Stromal cell of bone marrow (primary cell): ENCODE measurements around the gene SAFB2.

Experiments used
- DNase-seq: peaks from one replicate; pipeline ENCODE4 v3.0.0-alpha.2; 2012; ENCODE audit warnings: low read depth

The SAFB2 gene

DNA sequence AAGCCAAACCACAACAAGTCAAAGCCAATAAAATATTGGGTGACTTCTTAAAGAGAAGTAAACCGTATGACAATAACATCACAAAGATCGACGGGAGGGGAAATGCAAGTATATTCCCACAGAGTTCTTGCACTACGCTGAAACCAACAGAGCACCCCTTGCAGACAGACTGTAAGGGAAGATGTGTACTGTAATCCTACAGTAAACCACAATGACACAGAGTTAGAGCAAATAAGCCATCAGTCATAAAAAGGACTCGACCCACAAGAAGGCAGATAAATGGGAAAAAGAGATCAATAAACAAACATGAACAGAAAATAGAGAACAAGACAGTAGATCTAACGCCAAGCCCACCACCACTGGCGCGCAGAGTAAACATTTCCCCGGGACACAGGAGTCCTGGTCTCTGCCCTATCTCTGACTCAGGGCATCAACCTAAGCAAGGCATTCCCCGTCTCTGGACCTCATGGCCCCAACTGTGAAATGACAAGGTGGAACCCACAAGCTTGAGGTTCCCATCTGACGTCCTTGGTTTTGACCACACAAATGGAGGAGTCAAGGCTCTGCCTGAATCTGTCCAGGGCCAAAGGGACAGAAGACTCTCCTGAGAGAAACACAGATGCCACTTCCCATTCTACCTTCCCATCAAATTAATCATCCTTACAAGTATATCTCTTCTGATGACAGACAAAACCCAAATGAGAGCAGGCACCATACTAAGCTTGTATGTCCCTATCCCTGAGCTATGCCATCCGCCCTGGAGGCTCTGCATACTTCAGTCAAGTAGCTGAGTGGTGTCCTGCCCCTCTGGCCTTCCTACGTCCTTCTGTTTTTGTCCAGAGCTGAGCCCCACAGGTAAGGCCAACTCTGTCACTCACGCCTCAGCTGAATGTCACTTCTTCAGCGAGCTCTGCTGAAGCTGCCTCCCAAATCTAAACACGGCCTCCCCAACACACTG lies 15.0 kb downstream of the SAFB2 start:
- no peak for DNase-seq

DNA sequence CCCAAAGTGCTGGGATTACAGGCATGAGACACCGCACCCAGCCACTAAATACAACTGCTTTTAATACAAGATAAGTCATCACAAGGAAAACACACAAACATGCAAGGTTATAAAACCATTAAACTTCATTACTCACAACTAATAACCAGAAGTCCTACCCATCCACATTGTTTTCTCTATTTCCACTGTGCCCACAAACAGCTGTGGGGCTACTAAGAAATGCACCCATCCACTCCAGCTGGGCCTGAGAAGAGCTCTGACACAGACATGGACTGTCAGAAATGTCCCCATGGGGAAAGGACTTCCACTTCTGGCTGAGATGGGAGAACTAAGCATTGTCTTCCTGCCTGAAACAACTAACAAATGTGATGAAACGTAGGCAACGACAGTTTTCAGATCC lies 17.2 kb downstream of the SAFB2 start:
- no peak for DNase-seq

DNA sequence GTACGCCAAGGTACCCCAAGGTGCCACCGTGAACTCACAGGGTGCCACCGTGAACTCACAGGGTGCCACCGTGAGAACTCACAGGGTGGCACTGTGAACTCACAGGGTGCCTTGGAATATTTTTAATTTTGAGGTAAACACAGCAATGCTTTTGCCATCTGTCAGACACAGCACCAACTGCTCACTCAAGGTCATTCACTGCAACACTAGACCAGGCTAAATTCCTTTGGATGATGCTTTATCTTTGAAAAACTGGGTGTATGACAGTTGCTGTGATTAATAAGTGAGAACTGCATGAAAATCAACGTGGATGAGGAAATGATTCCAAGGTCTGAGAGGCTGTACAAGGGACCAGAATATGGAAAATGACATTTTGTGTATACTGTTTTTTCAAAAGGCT lies 18.9 kb downstream of the SAFB2 start:
- no peak for DNase-seq

DNA sequence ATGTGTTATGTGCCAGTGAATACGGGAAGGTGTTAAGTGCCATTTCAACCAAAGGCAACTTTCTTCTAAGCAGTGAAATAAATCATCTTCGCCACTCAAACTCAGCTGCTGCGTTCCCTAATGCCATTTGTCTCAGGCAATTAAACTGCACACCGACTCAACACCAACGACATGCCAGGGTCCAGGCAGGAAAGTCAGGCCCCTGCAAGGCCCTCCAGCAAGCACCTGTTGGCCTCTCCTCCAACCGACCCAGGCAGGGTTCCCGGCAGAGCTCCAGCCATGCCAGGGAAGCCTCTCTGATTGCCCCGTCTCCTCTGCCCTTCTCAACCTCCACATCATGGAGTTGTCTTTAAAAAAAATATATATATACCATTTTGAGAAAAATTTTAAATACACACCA lies 21.8 kb downstream of the SAFB2 start:
- no peak for DNase-seq

DNA sequence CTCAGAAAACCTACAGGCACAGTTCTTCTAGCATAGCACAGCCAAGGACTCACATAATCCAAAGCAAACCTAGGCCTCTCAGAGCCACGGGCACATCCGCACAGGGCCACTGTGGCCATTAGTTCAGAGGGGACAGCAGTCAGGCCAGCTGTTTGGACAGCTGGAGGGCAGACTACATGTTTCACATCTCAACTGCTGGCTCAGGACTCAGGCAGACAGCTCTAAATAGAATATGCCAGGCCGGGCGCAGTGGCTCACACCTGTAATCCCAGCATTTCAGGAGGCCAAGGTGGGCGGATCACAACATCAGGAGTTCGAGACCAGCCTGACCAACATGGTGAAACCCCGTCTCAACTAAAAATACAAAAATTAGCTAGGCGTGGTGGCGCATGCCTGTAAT lies 26.8 kb downstream of the SAFB2 start:
- DNase-seq, result no peak

DNA sequence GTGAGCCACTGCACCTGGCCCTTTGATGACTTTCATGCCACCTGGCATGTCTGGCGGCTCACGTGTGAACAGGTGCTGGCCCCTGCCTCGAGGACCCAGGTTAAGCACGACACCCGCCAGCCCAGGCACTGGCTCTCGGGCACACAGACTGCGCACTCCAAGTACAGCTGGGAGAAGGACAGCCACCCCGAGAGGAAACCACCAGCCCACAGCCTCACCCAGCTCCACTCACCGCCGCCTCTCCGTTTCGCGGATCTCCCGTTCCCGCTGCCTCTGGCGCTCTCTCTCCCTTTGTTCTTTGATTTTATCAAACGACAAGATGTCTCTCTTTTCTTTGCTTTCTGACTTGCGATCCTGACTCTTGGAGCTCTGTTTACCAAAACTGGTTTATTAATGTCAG lies 27.4 kb downstream of the SAFB2 start:
- DNase-seq, result no peak

DNA sequence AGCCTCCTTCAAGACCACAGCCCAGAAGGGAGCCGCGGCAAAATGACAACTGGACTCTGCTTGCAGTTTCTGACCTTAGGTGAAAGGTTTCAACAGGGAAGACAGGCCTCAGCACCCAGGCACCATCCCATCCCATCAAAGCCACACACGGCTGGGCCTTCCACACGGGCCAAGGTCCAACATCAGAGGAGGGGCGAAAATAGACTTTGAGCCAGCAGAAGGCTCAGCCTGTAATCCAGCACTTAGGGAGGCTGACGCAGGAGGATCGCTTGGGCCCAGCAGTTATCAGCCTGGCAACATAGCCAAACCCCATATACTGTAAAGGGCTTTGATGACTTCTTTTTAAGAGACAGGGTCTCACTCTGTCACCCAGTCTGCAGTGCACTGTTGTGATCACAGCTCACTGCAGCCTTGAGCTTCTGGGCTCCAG lies 28.0 kb downstream of the SAFB2 start:
- DNase-seq, result no peak

DNA sequence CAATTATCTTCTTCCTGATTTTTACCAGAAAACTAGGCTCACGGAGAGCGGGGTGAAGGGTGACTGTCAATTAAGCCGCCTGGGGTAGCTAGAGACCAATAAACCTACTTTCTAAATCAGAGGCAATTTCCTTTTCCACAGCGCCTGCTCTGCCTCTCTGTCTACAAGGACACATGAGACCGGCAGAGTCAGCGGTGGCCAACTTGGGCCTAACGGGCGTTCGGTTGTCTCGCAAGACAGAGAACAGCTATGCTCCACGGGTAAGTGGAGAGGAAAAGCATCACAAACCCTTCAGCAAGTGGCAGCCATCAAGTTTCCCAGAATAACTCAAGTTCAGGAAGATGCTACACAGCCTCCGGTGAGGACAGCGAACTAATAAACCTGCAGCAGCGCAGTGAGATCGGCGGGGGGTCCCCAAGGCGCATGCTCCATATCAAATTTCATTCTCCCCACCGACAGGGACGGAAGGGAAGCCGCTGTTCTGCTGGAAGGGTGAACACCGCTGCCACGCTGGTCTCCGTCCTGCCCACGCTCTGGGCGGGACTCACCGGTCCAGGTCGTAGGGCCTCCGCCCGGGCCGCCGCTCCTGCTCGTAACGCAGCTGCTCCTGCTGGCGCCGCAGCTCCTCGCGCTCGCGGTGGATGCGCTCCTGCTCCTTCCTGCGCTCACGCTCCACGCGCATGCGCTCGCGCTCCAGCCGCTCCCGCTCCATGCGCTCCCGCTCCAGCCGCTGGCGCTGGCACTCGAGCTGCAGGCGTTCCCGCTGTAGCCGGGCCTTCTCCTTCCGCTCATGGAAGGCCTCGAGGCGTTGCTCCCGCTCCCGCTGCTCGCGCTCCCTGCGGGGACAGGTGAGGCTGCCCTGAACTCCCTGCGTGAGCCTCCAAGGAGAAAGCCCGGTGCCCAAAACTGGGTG lies 29.0 kb downstream of the SAFB2 start:
- DNase-seq, result no peak

DNA sequence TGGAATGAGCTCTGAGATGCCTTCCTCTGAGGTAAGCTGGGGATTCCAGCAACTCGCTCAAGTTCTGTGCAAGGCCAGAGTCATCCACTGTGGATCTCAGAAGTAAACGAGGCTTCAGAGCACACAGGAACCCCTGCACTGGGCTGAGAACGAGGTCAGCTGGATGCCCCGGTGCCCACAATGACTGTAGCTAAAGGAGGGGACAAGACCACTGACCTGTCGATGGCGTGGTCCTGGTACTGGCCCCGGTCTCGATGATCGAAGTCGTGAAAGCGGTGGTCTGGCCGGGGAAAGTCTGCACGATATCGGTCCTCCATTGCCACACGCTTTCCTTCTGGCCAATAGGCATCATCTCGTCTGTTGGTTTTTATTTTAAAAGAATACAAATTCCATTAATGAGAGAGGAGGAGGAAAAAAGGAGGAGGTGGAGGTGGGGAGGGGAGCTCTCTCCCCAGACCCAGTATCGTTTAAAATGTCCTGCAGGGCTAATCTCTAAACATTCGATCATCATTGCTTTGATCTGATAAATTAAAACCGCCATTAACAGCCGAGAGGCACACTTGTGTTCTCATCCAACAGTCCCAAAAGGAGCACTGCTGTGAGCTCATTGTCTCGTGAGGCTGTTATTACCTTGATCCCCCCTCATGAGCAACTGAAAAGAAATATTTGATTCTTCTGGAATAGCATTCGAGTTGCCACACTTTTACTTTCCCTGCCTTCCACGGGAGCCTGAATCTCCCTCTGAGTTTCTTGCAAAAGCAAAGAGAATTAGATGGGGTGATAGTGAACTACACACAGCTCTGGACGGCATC lies 29.8 kb downstream of the SAFB2 start:
- no peak for DNase-seq

DNA sequence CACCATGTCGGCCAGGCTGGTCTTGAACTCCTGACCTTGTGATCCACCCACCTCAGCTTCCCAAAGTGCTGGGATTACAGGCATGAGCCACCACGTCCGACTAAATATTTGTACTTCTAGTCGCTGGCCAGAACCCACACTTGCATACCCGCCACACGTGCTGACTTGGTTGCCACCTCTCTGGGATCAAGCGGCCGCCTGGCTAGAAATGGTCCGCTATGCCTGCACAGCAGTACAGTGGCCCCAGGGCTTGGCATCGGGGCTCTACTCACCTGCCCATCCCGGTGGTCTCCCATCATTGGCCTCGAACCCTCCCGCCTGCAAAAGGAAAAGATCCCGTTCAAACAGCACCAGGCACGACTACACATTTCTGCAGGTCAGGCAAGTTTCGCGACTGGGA lies 31.1 kb downstream of the SAFB2 start:
- DNase-seq, result no peak

DNA sequence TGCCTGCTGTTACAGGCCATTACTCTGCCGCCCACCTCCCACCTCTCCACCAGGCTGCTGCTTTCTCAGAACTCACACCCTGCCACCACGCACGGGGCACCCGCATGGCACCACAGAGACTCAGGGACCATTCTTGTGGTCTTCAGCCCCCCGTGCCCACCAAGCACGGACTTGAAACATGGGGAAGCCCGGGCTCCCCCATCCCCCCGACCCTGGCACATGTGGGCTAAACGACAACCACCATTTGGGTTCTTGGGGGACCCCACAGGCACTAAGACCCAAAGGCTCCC lies 31.8 kb downstream of the SAFB2 start:
- DNase-seq, result no peak

DNA sequence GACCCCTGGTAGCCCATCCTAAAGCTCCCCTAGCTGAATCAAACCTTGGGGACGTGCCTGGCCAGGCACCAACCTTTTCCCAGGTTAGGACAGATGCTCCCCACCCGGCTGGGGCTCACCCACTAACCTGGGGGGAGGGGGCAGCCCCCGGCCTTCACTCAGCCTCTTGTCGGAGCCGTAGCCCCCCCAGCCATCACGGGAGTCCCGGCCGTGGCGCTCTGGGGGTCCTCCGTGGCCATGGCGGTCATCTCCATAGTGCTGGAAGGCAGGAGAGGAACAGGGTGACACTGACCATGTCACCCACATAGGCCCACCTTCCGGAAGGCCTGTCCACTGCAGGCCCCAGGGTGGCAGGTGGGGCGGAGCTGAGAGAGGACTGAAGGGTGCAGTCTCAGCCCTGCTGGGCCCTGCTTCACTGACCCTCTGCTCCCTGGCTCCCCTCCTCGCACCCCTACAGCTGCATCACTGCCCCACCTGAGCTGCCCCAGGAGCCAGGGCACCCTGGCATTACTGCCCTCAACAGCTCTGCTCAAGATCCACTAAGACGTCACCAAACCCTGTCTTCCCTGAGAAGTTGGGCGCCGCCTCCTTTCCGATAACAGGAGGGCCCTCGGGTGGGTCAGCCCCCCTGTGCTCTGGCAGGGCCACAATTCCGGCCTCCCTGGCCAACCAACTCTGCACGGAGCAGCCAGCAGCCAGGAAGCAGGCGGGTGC lies 32.3 kb downstream of the SAFB2 start:
- DNase-seq, result no peak

DNA sequence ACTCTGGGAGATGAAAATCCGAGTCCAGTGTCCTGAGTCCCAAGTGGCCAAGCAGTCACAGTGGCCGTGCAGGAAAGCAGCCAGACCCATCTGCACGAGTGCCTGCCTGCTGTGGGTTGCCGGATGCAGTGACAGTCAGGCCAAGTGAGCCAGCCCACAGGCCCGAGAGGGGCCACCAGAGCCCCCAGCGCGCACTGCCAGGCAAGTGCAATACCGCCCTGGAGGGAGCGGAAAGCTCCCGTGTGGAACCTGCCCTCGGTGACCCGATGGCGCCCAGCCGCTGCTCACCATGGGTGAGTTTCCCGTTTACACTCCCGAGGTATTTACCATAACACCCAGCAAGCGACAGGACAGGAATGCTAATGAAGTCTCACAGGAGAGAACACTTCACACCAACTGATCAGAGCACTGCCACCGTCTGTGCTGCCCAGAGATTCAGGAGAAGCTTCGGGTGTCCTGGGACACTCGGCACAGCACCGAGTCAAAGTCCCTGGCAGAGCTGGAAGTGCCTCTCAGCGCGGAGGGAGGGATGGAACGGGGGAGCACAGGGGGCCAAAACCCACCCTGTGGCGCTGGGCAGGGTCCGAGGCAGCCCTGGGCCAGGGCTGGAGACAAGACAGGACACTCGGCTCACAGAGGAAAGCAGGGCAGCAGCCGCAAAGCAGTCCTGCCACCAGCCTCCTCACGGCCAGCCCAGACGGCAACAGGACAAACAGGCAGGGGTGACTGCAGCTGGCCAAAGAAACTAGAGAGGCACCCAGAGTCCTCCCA lies 33.5 kb downstream of the SAFB2 start:
- DNase-seq, result no peak

DNA sequence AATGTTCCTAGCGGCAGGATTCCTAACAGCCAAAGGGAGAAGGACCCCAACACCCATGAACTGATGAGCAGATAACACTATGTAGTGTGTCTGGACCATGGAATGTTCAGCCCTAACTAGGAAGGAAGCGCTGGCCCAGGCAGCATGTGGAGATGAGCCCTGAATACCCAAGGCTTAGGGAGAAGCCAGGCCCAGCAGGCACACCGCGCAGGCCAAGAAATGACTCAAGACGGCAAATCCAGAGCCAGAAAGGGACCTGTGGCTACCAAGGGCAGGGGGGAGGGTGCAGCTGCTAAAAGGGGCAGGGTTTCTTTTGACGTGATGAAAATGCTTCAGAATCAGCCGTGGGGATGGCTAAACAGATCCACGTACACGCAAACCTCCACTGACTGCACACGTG lies 34.1 kb downstream of the SAFB2 start:
- no peak for DNase-seq

DNA sequence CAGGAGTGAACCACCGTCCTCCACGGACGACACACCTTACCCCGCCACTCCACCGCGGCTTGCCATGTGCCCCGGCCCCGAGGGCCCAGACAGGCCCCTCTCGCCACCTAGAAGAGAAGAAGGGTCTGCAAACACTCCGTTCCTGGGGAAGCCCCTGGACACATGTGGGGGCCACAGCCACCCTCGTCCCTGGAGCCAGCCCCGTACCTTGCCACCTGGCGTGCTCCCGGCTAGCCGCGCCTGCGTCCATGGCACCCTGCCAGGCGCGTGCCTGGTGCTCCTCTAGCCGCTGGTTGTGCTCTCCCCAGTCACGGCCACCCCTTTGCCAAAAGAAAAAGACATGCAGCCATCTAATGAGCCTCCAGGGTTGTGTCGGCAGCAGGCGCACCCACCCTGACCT lies 34.9 kb downstream of the SAFB2 start:
- no peak for DNase-seq

DNA sequence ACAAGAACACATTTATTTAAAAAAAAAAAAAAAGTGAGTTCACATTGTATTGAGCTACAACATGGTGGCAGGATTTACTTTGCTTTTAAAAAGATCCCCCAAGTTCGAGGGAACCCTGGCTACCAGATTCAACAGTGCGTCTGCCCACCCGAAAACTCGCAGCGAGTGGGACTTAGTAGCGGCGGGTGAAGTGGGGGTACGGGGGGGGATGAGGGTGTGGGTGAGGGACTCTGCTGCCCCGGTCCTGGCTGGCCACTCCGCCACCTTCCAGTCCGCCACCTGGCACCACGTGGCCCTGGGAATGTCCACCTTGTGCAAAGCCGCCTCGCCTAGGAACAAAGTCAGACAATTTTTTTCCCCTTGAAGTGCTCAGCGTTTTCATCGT lies 35.5 kb downstream of the SAFB2 start:
- DNase-seq, result no peak

DNA sequence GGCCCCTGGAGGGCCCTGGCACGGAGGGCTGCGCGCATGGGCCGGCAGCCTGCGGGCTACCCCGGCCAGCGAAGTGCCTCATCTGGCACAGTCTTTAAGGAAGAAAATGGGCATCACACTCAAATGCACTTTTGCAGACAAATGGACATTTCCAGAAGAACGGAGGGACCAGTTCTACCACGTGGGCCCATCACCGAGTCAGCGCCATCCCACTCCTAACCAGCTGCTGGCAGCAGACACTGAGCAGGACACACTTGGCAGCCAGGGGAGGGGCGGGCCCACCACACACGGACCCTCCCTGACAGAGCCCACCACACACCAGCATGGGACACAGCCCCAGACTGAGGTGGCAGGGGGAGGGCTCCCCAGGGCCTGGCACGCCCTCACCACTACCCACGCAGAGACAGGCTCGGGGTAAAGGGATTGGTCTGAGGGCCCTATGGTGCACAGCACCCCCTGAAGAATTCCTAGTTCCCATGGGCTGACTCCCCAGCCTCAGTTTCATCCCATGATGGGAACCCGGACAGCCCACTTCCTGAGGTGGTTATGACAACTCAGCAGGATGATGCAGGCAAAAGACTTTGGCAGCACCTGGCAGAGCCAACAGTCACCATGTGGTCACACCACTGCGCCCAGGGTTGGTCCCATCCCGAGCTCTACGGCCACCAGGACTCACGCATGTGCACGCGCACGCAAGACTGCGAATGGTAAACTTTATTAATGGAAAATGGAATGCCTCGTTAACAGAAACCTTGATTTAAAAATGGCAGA lies 36.1 kb downstream of the SAFB2 start:
- DNase-seq, result no peak

DNA sequence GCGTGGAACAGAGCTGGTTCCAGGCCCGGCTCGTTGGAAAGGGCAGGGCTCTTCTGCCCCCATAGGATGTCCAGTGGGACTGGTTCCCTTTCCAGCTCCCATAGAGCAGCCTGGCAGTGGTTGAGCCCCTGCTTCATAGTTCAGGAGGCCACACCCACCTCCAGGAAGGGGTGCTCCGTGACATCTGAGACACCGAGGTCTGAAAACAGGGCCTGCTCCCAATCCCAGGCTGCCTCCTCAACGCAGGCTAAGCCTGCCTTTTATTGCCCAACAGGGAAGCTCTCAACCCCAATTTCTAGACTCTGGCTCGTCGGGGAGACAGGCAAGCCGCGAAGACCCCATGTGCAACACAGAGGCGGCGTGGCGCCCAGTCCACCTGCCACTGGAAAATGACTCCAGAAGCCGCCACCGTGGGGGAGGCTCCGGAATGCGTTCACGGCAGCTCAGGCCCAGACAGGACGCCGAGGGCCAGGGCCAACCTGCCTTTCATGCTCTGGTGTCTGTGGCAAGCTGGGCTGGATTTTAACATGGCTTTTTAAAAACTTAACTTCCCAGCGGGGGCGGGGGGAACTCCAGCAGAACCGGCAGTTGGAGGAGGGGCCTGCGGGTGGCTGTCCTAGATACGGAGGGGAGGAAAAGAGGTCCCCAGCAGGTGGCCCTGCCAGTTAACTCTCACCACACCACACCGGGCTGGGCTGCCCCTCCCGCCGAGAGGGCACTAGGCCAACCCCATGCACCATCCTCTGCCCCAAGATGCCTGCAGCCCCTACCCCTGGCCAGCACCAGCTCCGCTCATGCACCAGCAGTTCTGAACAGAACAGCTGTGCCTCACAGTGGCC lies 36.9 kb downstream of the SAFB2 start:
- DNase-seq, result no peak

DNA sequence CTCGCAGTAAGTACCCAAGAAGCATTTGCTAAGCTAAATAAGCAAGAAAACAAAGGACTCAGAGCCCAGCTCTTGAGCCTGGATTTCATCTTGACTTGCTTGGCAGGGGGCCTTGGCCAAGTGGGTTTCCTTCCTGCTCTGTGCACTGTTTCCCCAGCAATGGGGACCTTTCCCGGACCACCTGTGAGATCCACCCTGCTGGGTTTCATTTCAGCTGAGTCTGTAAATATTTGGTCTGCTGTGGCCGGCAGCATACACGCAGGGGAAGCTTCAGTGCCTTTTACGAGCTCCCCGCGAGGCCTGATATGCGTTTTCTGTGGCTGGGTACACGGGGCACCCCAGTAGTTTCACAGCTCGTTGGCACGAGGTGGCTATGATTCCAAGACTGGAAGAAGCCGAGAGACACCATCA lies 42.4 kb downstream of the SAFB2 start:
- DNase-seq, result no peak
